Adrenal gland (tissue), 12 donors: Measurements from ENCODE around the gene GBA2. TPM values are rescaled to one million over a fixed set of nuclear protein-coding genes. Genes with fewer than 3 reads are reported as not detected.

Experiments
- DNase-seq, 7 donors: peaks; one replicate each; pipeline ENCODE4 v3.0.0-alpha.2; 2019 to 2020
- H3K27ac ChIP-seq, 5 donors: fragments of 200-600 bp; sonication (generic) in 4 of 5; 1 replicate in 3 of 5; 2 replicates in 2 of 5; pipeline versions ENCODE4 v1.5.1 to v1.8.0; 2016 to 2020; ENCODE audit warnings: mild to moderate bottlenecking in 1 of 5
- H3K27me3 ChIP-seq: fragments of 200-600 bp; 2 replicates; pipeline ENCODE4 v1.8.0; 2021
- H3K36me3 ChIP-seq, 2 donors: fragments of 200-600 bp; replicated peaks in 1 of 2; 1 replicate in 1 of 2; 2 replicates in 1 of 2; pipeline versions ENCODE4 v1.5.1 to v1.8.0; 2018 to 2022
- H3K4me1 ChIP-seq, 2 donors: fragments of 200-600 bp; replicated peaks in 1 of 2; 1 replicate in 1 of 2; 2 replicates in 1 of 2; pipeline versions ENCODE4 v1.5.1 to v1.8.0; 2018 to 2021
- H3K4me3 ChIP-seq, 4 donors: fragments of 200-600 bp; sonication (generic) in 3 of 4; one replicate each; pipeline ENCODE4 v1.5.1; 2016 to 2018
- H3K9me3 ChIP-seq, 3 donors: fragments of 200-600 bp; sonication (generic) in 1 of 3; replicated peaks in 1 of 3; 1 replicate in 2 of 3; 2 replicates in 1 of 3; pipeline versions ENCODE4 v1.5.1 to v1.8.0; 2016 to 2021
- CTCF ChIP-seq, 6 experiments: fragments of 450-650 bp in 4 of 6; fragments of 200-600 bp in 2 of 6; sonication (generic) in 1 of 6; IDR thresholded peaks; 1 replicate in 5 of 6; 2 replicates in 1 of 6; pipeline versions ENCODE4 v1.5.1 to v1.8.0; 2016 to 2021; ENCODE audit warnings: antibody characterized with exemption in 6 of 6, mild to moderate bottlenecking in 2 of 6, moderate library complexity in 1 of 6
- POLR2A ChIP-seq, 2 donors: fragments of 450-650 bp; IDR thresholded peaks; one replicate each; pipeline ENCODE4 v1.6.1; 2017; ENCODE audit warnings: antibody characterized with exemption in 2 of 2, mild to moderate bottlenecking in 2 of 2, moderate library complexity in 1 of 2
- WGBS, 4 donors: extraction: QIAGEN DNeasy Blood & Tissue Kit in 2 of 4; methylation state at CpG; one replicate each; pipeline versions ENCODE4 v1.1.5 to v1.1.7; 2013 to 2017; 5-methylcytosine and 5-hydroxymethylcytosine counted together
- intact Hi-C, 2 donors: fragments of 100-400 bp; cut with DNase I; formaldehyde crosslinking; loops; one replicate each; pipeline versions ENCODE4 v1.14.1 to v1.15.0; 2022 to 2023
- polyA plus RNA-seq, 3 donors: library from polyadenylated mRNA; stranded (reverse); fragments of 200-250 nt in 2 of 3; fragments of 350-450 nt in 1 of 3; fragmentation: Illumina TruSeq in 1 of 3; extraction: RNeasy Lipid Tissue Mini Kit (QIAGEN cat#74804) in 1 of 3; gene quantifications; one replicate each; pipeline ENCODE4 v1.2.3, GENCODE V29; 2013 to 2014
- total RNA-seq, 9 donors: library from RNA; depleted of rRNA in 4 of 9; stranded (reverse); fragments of >200 nt in 4 of 9; fragments of 120-200 nt in 1 of 9; fragmentation: NEBNext Ultra II Directional in 1 of 9; extraction: Animal tissue kit (Norgen Biotek cat#: 25700) in 1 of 9; gene quantifications; one replicate each; pipeline versions ENCODE4 v1.1.0 to v1.2.4, GENCODE V29; 2013 to 2023
- donor health status: healthy with polysubstance abuse.
- donor health status: Bipolar disorder and iron deficiency.
- donor health status: DM: yes; HTN: yes; CAD: no.
- donor health status: DM: no; HTN: no; CAD: no.
- donor health status: DM: no; HTN: no; CAD: no.
- donor health status: DM: yes; HTN: yes; CAD: no.

Gene GBA2
- total and polyA plus RNA-seq, 12 donors = 28.5 to 84.8 (median 52.7) TPM

DNA sequence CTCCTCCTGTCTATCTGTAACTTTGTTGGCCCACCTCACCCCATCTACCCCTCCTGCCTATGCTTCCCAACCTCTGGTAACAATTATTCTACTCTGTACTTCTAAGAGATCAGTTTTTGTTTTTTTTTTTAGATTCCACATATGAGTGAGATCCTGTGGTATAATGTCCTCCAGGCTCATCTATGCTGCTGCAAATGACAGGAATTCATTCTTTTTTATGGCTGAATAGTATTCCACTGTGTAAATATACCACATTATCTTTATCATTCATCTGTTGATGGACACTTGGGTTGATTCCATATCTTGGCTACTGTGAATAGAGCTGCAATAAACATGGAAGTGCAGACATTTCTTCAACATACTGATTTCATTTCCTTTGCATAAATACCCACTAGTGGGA lies 34.4 kb upstream of the GBA2 start:
- no peaks in the 10 kb centered on the region for H3K9me3 ChIP-seq
- DNase-seq = no peak
- H3K27ac ChIP-seq = no peak overlapping the region
- no peak overlapping the region for H3K4me3 ChIP-seq
- no peaks in the 10 kb centered on the region for H3K36me3 ChIP-seq
- intact Hi-C loops = no loop called here
- TF ChIP-seq CTCF (IDR thresholded peaks at IDR 0.05) (no peak), POLR2A (IDR thresholded peaks at IDR 0.05) (no peak)
- H3K27me3 ChIP-seq = no peaks in the 10 kb centered on the region
- no peaks in the 10 kb centered on the region for H3K4me1 ChIP-seq

GRCh38 chr9:35781066-35781465 lies 32.0 kb upstream of the GBA2 start:
- Histone ChIP-seq H3K4me1 (peaks cover 0 to 3% of the 10 kb centered on the region in 2 donors), H3K27ac (no peak overlapping the region), H3K9me3 (no peaks in the 10 kb centered on the region), H3K4me3 (no peak overlapping the region), H3K36me3 (no peaks in the 10 kb centered on the region), H3K27me3 (no peaks in the 10 kb centered on the region)
- WGBS, 4 donors = 67 to 83% (median 80%) methylated on average over 2 of the region's 2 CpGs; no CpG with 5 or more reads in 1 of the 4 donors
- intact Hi-C loops = no loop called here
- no peak for DNase-seq
- no peak for TF ChIP-seq POLR2A (IDR thresholded peaks at IDR 0.05)
- TF ChIP-seq CTCF (IDR thresholded peaks at IDR 0.05) = no peak

DNA sequence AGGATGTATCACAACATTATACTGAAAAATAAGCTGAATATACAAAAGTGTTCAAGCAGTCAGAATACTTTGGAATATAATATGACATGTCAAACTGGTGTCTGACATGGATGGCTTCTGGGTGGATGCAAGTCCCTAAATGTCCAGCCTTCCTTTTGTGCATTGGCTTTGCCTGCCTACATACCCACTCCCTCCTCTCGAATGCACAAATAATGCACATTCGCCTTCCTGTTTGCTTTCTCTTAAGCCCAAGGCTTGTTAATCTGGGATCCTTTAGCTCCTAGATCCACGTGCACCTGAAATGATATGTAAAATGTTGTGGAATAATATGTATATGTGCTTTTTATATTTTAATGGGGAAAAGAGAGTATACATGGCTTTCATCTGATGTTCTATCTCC lies 29.5 kb upstream of the GBA2 start:
- H3K27ac ChIP-seq = no peak overlapping the region
- no peak for DNase-seq
- H3K36me3 ChIP-seq = no peaks in the 10 kb centered on the region
- no peaks in the 10 kb centered on the region for H3K9me3 ChIP-seq
- H3K27me3 ChIP-seq = no peaks in the 10 kb centered on the region
- WGBS, 4 donors = 89 to 93% (median 91%) methylated on average over 3 of the region's 3 CpGs
- intact Hi-C loops = no loop called here
- peaks cover 0 to 9% of the 10 kb centered on the region in 2 donors for H3K4me1 ChIP-seq
- H3K4me3 ChIP-seq = no peak overlapping the region
- TF ChIP-seq CTCF (IDR thresholded peaks at IDR 0.05) (no peak), POLR2A (IDR thresholded peaks at IDR 0.05) (no peak)

- Histone ChIP-seq H3K4me1 (peaks cover 9 to 22% of the 10 kb centered on the region in 2 donors), H3K36me3 (no peaks in the 10 kb centered on the region), H3K4me3 (no peak overlapping the region), H3K27ac (peak overlapping the region in 2 of 5 donors; percentile 28 to 29), H3K27me3 (no peaks in the 10 kb centered on the region), H3K9me3 (no peaks in the 10 kb centered on the region)
- intact Hi-C loops = no loop called here
- TF ChIP-seq CTCF (IDR thresholded peaks at IDR 0.05) (no peak), POLR2A (IDR thresholded peaks at IDR 0.05) (no peak)
- WGBS, 4 donors = 42 to 58% (median 48%) methylated on average over 4 of the region's 4 CpGs
- DNase-seq = no peak
These were observed 27.0 kb upstream of the GBA2 start for GRCh38 chr9:35776018-35776417.
